ENCODE data around the gene DDX51. TPM values are rescaled to one million over a fixed set of nuclear protein-coding genes. Genes with fewer than 3 reads are reported as not detected.

The DDX51 gene
- total RNA-seq = 5.1 TPM in 2 replicates

GRCh38 chr12:132144115-132144809 lies at the start of gene DDX51, which contains the start of gene NOC4L:
Gene DDX51 (minus strand): TSS chr12:132144319. CDS start chr12:132144296, 23 bp downstream.
Gene NOC4L (plus strand): TSS chr12:132144457. CDS start chr12:132144489, 32 bp downstream.
- peak; percentile 92 to 97 for DNase-seq (ENCODE audit: low read depth in 2 of 2)

- DNase-seq (ENCODE audit: low read depth in 2 of 2) = no peak
These were observed 47.8 kb upstream of the DDX51 start for GRCh38 chr12:132191715-132192553.

- DNase-seq (ENCODE audit: low read depth in 2 of 2) = no peak
These were observed 46.8 kb upstream of the DDX51 start for GRCh38 chr12:132190834-132191500.

GRCh38 chr12:132190012-132190755 lies 46.1 kb upstream of the DDX51 start:
- no peak for DNase-seq (ENCODE audit: low read depth in 2 of 2)

GRCh38 chr12:132189378-132190011 lies 45.4 kb upstream of the DDX51 start:
- DNase-seq (ENCODE audit: low read depth in 2 of 2) = peak; percentile 10 to 59

GRCh38 chr12:132188916-132189325 lies 44.8 kb upstream of the DDX51 start:
- DNase-seq (ENCODE audit: low read depth in 2 of 2) = no peak

GRCh38 chr12:132188451-132188901 lies 44.4 kb upstream of the DDX51 start:
- no peak for DNase-seq (ENCODE audit: low read depth in 2 of 2)

GRCh38 chr12:132187646-132188450 lies 43.7 kb upstream of the DDX51 start:
- no peak for DNase-seq (ENCODE audit: low read depth in 2 of 2)

GRCh38 chr12:132186857-132187620 lies 42.9 kb upstream of the DDX51 start:
- no peak for DNase-seq (ENCODE audit: low read depth in 2 of 2)

- no peak for DNase-seq (ENCODE audit: low read depth in 2 of 2)
These were observed 42.2 kb upstream of the DDX51 start for GRCh38 chr12:132186208-132186856.

- DNase-seq (ENCODE audit: low read depth in 2 of 2) = no peak
These were observed 41.6 kb upstream of the DDX51 start for GRCh38 chr12:132185705-132186104.

- no peak for DNase-seq (ENCODE audit: low read depth in 2 of 2)
These were observed 38.7 kb upstream of the DDX51 start for GRCh38 chr12:132182711-132183365.

- no peak for DNase-seq (ENCODE audit: low read depth in 2 of 2)
These were observed 38.1 kb upstream of the DDX51 start for GRCh38 chr12:132182206-132182710.

GRCh38 chr12:132181570-132182200 lies 37.6 kb upstream of the DDX51 start:
- DNase-seq (ENCODE audit: low read depth in 2 of 2) = no peak

GRCh38 chr12:132180648-132181546 lies 36.8 kb upstream of the DDX51 start:
- DNase-seq (ENCODE audit: low read depth in 2 of 2) = no peak
